Prostate gland (tissue), 2 donors: ENCODE measurements around the gene IL1A. TPM values are rescaled to one million over a fixed set of nuclear protein-coding genes. Genes with fewer than 3 reads are reported as not detected.

ENCODE experiments used
- DNase-seq: peaks from one replicate; pipeline ENCODE4 v3.0.0-alpha.2; 2019; ENCODE audit warnings: low spot score
- H3K27ac ChIP-seq, 2 donors: fragments of 200-600 bp; sonication (generic); 2 replicates each; pipeline ENCODE4 v1.5.1; 2017 to 2019
- H3K27me3 ChIP-seq: fragments of 200-600 bp; sonication (generic); replicated peaks from 2 replicates; pipeline ENCODE4 v1.5.1; 2019; ENCODE audit not compliant: insufficient read depth
- H3K36me3 ChIP-seq, 2 donors: fragments of 200-600 bp; sonication (generic); 1 replicate in 1 of 2; 2 replicates in 1 of 2; pipeline versions ENCODE4 v1.5.1 to v1.8.1; 2017 to 2019
- H3K4me1 ChIP-seq: fragments of 200-600 bp; sonication (generic); replicated peaks from 2 replicates; pipeline ENCODE4 v1.5.1; 2019
- H3K4me3 ChIP-seq, 2 donors: fragments of 200-600 bp; sonication (generic); 2 replicates each; pipeline ENCODE4 v1.5.1; 2017 to 2019
- H3K9me3 ChIP-seq: fragments of 200-600 bp; sonication (generic); 2 replicates; pipeline ENCODE4 v1.5.1; 2017
- POLR2A ChIP-seq: fragments of 450-650 bp; IDR thresholded peaks from one replicate; pipeline ENCODE4 v1.6.1; 2016; ENCODE audit warnings: antibody characterized with exemption, mild to moderate bottlenecking
- POLR2AphosphoS5 ChIP-seq: sonication (generic); formaldehyde crosslinking; IDR thresholded peaks from one replicate; pipeline ENCODE4 v1.6.1; 2017; ENCODE audit warnings: antibody characterized with exemption
- WGBS: methylation state at CpG from one replicate; pipeline ENCODE4 v1.1.5; 2018; 5-methylcytosine and 5-hydroxymethylcytosine counted together
- intact Hi-C: fragments of 100-400 bp; cut with DNase I; formaldehyde crosslinking; loops from one replicate; pipeline ENCODE4 v1.14.2; 2022
- total RNA-seq, 2 donors: library from RNA; depleted of rRNA; stranded (reverse); fragments of >200 nt; gene quantifications; one replicate each; pipeline ENCODE4 v1.1.0, GENCODE V29; 2016
- TF ChIP-seq, protein P1 (sequence below), 4 experiments: fragments of 200-600 bp in 2 of 4; fragments of 450-650 bp in 2 of 4; sonication (generic) in 2 of 4; IDR thresholded peaks; 1 replicate in 3 of 4; 2 replicates in 1 of 4; pipeline ENCODE4 v1.5.1; 2016 to 2019; ENCODE audit warnings: antibody characterized with exemption in 4 of 4, mild to moderate bottlenecking in 2 of 4, moderate library complexity in 2 of 4

The IL1A gene
- total RNA-seq, 2 donors from 2014 or later: 27.4 TPM; not detected in 1

DNA sequence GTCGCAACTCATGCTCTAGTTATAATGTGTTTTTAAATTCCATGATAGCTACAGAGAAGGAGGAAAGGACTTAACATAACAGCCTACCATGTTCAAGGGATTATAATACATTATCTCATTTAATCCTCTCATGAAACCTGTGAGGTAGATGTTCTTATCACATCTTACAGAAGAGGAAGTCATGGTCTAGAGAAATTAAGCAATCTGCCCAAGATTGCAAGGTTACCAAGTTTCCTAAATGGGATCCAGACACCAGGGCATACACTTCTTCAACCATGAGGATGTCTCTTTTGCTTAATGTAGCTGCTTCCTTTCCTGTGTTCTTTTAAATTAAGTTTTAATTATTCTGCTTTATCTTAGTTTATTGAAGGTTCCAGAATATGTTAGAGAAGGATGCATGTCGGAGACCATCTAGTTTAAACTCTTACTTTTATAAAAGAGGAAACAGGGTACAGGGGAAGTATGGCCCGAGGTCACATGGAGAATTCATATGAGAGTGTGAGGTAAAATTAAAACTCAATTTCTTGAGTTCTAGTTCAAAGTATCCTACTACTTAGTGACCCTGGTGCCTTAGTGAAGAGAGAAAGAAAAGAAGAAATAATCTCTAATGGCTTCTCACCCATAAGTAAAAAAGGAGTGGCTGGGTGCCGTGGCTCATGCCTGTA is 3.6 kb upstream of the IL1A start:
- 94% methylated on average over 4 of the region's 4 CpGs for WGBS
- Histone ChIP-seq H3K36me3 (no peaks in the 10 kb centered on the region), H3K4me1 (no peaks in the 10 kb centered on the region), H3K27ac (no peak overlapping the region), H3K27me3 (no peaks in the 10 kb centered on the region), H3K4me3 (no peak overlapping the region), H3K9me3 (no peaks in the 10 kb centered on the region)
- no peak for DNase-seq
- intact Hi-C loops: no loop called here
- TF ChIP-seq POLR2A: no peak

DNA sequence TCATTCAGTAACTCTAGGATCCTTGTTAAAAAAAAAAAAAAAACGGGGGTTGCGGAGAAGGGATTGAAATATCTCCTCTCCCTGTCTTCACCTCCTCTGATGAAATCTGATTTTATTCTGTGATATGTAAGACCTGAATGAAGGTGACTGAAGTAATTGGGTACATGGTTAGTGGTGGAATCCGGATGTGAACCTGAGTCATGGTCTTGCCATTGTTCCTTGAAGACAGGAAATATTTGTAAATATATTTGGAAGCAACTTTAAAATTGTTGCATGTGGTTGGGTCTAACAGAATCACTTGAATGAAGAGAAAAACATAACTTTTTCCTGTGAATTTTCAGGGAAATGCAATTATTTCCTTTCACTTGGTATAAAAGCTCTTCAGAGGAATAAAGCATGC is 3.0 kb upstream of the IL1A start:
- Histone ChIP-seq H3K9me3 (no peaks in the 10 kb centered on the region), H3K27ac (no peak overlapping the region), H3K4me3 (no peak overlapping the region), H3K36me3 (no peaks in the 10 kb centered on the region), H3K27me3 (no peaks in the 10 kb centered on the region), H3K4me1 (no peaks in the 10 kb centered on the region)
- intact Hi-C loops: no loop called here
- no peak for DNase-seq
- WGBS: 86% methylated on average over 3 of the region's 3 CpGs
- TF ChIP-seq POLR2AphosphoS5 (no peak), POLR2A (no peak)
- TF ChIP-seq, protein P1, sequence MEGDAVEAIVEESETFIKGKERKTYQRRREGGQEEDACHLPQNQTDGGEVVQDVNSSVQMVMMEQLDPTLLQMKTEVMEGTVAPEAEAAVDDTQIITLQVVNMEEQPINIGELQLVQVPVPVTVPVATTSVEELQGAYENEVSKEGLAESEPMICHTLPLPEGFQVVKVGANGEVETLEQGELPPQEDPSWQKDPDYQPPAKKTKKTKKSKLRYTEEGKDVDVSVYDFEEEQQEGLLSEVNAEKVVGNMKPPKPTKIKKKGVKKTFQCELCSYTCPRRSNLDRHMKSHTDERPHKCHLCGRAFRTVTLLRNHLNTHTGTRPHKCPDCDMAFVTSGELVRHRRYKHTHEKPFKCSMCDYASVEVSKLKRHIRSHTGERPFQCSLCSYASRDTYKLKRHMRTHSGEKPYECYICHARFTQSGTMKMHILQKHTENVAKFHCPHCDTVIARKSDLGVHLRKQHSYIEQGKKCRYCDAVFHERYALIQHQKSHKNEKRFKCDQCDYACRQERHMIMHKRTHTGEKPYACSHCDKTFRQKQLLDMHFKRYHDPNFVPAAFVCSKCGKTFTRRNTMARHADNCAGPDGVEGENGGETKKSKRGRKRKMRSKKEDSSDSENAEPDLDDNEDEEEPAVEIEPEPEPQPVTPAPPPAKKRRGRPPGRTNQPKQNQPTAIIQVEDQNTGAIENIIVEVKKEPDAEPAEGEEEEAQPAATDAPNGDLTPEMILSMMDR (IDR thresholded peaks at IDR 0.05): no peak

DNA sequence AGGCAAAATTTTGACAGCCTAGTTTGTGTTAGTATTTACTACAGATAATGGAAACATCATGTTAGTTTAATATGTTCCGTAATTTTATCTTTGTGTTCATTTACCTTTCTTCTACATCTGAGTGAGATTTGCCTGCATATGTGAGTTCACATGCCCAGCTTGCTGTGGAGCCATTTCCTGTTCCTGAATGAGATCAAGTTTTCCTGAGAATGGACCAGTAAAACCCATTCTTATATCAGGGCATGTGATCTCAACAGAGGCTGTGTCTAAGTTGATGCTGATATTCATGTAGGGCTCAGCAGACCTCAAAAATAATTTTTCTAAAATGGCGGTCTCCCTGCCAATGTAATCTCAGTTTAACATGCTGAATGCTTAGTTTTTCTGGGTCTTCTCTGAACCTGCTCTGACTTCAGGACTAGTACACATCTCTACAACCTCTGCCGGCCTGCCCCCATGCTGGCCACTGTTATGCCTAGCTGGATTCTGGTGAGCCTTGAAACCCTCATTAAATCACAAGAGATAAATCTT is 1.0 kb downstream of the IL1A start:
- WGBS: 92% methylated on average over 3 of the region's 3 CpGs
- TF ChIP-seq, protein P1 (IDR thresholded peaks at IDR 0.05): no peak
- no peak for TF ChIP-seq POLR2AphosphoS5
- TF ChIP-seq POLR2A: no peak
- Histone ChIP-seq H3K36me3 (no peaks in the 10 kb centered on the region), H3K27me3 (no peaks in the 10 kb centered on the region), H3K4me3 (no peak overlapping the region), H3K27ac (no peak overlapping the region), H3K9me3 (no peaks in the 10 kb centered on the region), H3K4me1 (no peaks in the 10 kb centered on the region)
- no peak for DNase-seq
- intact Hi-C loops: no loop called here

DNA sequence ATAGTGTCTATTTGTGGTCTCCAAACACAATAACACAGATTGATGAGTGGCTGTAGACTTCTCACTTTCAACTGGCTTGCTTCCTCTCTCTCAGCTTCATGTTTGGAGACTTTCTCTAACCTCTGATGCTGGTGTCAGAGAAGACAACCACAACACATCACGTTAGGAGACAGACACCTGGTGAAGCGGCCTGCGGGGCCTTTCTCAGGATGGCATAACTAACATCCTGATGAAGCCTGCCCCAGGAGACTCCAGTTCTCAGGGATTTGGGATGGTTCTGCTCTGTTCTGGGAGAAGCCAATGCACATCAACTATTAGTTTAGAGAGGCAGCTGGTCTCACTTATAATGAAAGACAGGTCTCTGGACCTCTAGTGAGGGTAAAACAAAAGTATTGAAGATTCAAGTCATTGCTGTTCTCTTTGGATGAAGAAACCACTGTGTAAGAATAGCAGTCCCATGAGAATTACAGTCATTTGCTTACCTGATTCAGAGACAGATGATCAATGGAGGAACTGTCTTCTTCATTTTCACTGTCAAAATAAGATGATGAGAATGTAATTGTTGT is 2.0 kb downstream of the IL1A start:
- Histone ChIP-seq H3K27me3 (no peaks in the 10 kb centered on the region), H3K27ac (no peak overlapping the region), H3K4me1 (no peaks in the 10 kb centered on the region), H3K36me3 (no peaks in the 10 kb centered on the region), H3K9me3 (no peaks in the 10 kb centered on the region), H3K4me3 (no peak overlapping the region)
- DNase-seq: no peak
- 90% methylated on average over 3 of the region's 3 CpGs for WGBS
- no peak for TF ChIP-seq POLR2A
- intact Hi-C loops: no loop called here

DNA sequence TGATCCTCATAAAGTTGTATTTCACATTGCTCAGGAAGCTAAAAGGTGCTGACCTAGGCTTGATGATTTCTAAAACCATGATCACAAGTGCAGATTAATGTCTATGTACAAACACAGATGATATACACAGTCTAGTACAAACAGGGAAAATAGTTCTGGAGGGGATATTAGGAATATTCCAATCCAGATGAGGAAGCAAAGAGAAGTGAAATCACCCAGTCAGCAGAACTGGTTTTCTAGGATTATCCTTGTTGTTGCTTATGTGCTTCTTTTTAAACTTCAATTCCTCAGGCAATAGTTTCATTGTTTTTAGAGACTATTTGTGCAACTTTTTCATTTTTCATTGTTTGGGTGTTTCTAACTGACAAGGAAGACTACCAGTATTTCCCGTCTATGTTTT is 4.7 kb downstream of the IL1A start:
- no peaks in the 10 kb centered on the region for H3K27me3 ChIP-seq
- TF ChIP-seq POLR2A (no peak), POLR2AphosphoS5 (no peak)
- TF ChIP-seq, protein P1 (IDR thresholded peaks at IDR 0.05): no peak
- no peaks in the 10 kb centered on the region for H3K4me1 ChIP-seq
- no peaks in the 10 kb centered on the region for H3K9me3 ChIP-seq
- intact Hi-C loops: no loop called here
- no peak overlapping the region for H3K4me3 ChIP-seq
- DNase-seq: no peak
- H3K36me3 ChIP-seq: no peaks in the 10 kb centered on the region
- WGBS: 91% methylated on average over 1 of the region's 1 CpG
- H3K27ac ChIP-seq: no peak overlapping the region

DNA sequence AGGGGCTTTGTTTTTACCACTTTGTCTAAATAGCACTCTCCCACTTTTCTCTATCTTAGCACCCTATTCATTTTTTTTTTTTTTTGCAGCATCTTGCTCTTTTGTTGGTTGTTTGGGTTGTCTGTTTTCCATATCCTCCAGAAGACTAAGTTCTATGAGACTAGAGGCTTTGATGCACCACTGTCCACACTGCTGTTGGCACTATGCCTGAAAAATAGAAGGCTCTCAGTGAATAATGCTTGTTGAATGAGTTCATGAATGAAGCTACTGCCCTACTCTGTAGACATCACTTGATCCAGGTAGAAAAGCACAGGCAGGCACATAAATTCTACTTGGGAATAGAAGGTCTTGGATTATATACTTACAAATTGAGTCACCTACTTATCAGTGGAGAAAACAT is 7.3 kb downstream of the IL1A start:
- no peak overlapping the region for H3K4me3 ChIP-seq
- intact Hi-C loops: no loop called here
- H3K36me3 ChIP-seq: no peaks in the 10 kb centered on the region
- no peaks in the 10 kb centered on the region for H3K9me3 ChIP-seq
- DNase-seq: no peak
- TF ChIP-seq POLR2A: no peak
- TF ChIP-seq, protein P1 (IDR thresholded peaks at IDR 0.05): no peak
- TF ChIP-seq POLR2AphosphoS5: no peak
- H3K27me3 ChIP-seq: no peaks in the 10 kb centered on the region
- H3K27ac ChIP-seq: no peak overlapping the region
- H3K4me1 ChIP-seq: no peaks in the 10 kb centered on the region
